ENCODE data around the gene SCAI.
"Not testable (repeated sequence)": the region's sequence is repeated elsewhere in the genome, so short reads cannot be mapped to it uniquely, and the experiment has no call there.

The SCAI gene

GRCh38 chr9:125137200-125137599, 6.1 kb downstream of the SCAI start:
- Mint-ChIP-seq H3K4me3 (no peak overlapping the region), H3K27me3 (ENCODE audit: low read depth) (no peaks in the 10 kb centered on the region), H3K36me3 (ENCODE audit: low read depth) (peaks cover 22% of the 10 kb centered on the region), H3K27ac (no peak overlapping the region), H3K4me1 (ENCODE audit: low read depth) (peaks cover 17% of the 10 kb centered on the region), H3K9me3 (peaks cover 13% of the 10 kb centered on the region)

- Mint-ChIP-seq H3K9me3 (peaks cover 13% of the 10 kb centered on the region), H3K36me3 (ENCODE audit: low read depth) (peaks cover 19% of the 10 kb centered on the region), H3K4me3 (no peak overlapping the region), H3K27me3 (ENCODE audit: low read depth) (no peaks in the 10 kb centered on the region), H3K4me1 (ENCODE audit: low read depth) (peaks cover 12% of the 10 kb centered on the region), H3K27ac (no peak overlapping the region)
Observed at GRCh38 chr9:125134976-125135375, 8.4 kb downstream of the SCAI start.

GRCh38 chr9:125133403-125134329, 9.7 kb downstream of the SCAI start:
- H3K4me1 Mint-ChIP-seq (ENCODE audit: low read depth), result peaks cover 10% of the 10 kb centered on the region
- no peak overlapping the region for H3K4me3 Mint-ChIP-seq
- H3K36me3 Mint-ChIP-seq (ENCODE audit: low read depth), result peaks cover 12% of the 10 kb centered on the region
- H3K27me3 Mint-ChIP-seq (ENCODE audit: low read depth), result no peaks in the 10 kb centered on the region
- no peak overlapping the region for H3K27ac Mint-ChIP-seq
- peaks cover 13% of the 10 kb centered on the region for H3K9me3 Mint-ChIP-seq

GRCh38 chr9:125131778-125132177, 11.6 kb downstream of the SCAI start:
- no peak overlapping the region for H3K27ac Mint-ChIP-seq
- H3K4me1 Mint-ChIP-seq (ENCODE audit: low read depth), result peaks cover 14% of the 10 kb centered on the region
- H3K36me3 Mint-ChIP-seq (ENCODE audit: low read depth), result peaks cover 10% of the 10 kb centered on the region
- H3K9me3 Mint-ChIP-seq, result peaks cover 13% of the 10 kb centered on the region
- no peak overlapping the region for H3K4me3 Mint-ChIP-seq
- no peaks in the 10 kb centered on the region for H3K27me3 Mint-ChIP-seq (ENCODE audit: low read depth)

- H3K36me3 Mint-ChIP-seq (ENCODE audit: low read depth), result peaks cover 10% of the 10 kb centered on the region
- no peaks in the 10 kb centered on the region for H3K9me3 Mint-ChIP-seq
- no peaks in the 10 kb centered on the region for H3K27me3 Mint-ChIP-seq (ENCODE audit: low read depth)
- H3K27ac Mint-ChIP-seq, result peak overlapping the region; percentile 88
- H3K4me1 Mint-ChIP-seq (ENCODE audit: low read depth), result peaks cover 26% of the 10 kb centered on the region
- H3K4me3 Mint-ChIP-seq, result peak overlapping the region; percentile 61
Observed at GRCh38 chr9:125126019-125126746, 17.1 kb downstream of the SCAI start.

DNA sequence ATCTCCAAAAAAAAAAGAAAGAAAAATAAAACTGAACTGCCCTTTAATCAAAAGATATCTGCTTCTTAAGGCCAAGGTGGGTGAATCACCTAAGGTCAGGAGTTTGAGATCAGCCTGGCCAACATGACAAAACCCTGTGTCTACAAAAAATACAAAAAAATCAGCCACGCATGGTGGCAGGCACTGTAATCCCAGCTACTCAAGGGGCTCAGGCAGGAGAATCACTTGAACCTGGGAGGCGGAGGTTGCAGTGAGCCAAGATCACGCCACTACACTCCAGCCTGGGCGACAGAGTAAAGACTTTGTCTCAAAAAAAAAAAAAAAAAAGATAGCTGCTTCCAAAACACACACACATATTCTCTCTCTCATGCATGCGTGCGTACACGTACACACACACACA, 17.8 kb downstream of the SCAI start:
- Mint-ChIP-seq H3K27ac (peak overlapping the region; percentile 88), H3K36me3 (ENCODE audit: low read depth) (peaks cover 10% of the 10 kb centered on the region), H3K4me1 (ENCODE audit: low read depth) (peaks cover 33% of the 10 kb centered on the region), H3K4me3 (peak overlapping the region; percentile 61), H3K9me3 (no peaks in the 10 kb centered on the region), H3K27me3 (ENCODE audit: low read depth) (no peaks in the 10 kb centered on the region)

GRCh38 chr9:125121146-125121545, 22.2 kb downstream of the SCAI start:
- H3K36me3 Mint-ChIP-seq (ENCODE audit: low read depth), result peaks cover 9% of the 10 kb centered on the region
- no peaks in the 10 kb centered on the region for H3K27me3 Mint-ChIP-seq (ENCODE audit: low read depth)
- H3K9me3 Mint-ChIP-seq, result no peaks in the 10 kb centered on the region
- peaks cover 35% of the 10 kb centered on the region for H3K4me1 Mint-ChIP-seq (ENCODE audit: low read depth)
- peak overlapping the region; percentile 29 for H3K4me3 Mint-ChIP-seq
- H3K27ac Mint-ChIP-seq, result peak overlapping the region; percentile 60

DNA sequence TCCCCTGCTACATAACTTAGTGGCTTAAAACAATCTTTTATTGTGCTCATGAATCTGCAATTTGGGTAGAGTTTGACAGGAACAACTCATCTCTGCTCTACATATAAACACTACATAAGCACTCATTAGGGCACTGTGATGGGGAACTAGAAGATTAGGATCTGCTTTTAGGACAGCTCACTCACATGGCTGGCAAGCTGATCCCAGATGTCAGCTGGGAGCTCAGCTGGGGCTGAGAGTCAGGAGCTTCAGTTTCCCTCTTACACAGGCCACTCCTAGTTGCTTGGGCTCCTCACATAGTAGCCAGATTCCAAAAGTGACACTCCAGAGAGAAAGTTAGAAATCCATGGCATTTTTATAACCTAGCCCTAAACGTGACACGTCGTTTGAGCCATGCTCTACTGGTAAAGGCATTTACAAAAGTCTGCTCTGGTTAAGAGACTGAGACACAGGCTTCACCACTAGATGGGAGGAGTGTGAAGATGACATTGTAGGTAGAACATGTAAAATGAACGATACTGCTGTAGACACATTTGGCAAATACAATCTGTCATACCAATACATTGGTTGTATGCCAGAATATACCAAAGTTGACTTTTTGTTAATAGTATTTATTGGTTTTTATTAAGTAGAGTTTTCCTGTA, 23.6 kb downstream of the SCAI start:
- Mint-ChIP-seq H3K27ac (no peak overlapping the region), H3K4me1 (ENCODE audit: low read depth) (peaks cover 25% of the 10 kb centered on the region), H3K4me3 (no peak overlapping the region), H3K9me3 (no peaks in the 10 kb centered on the region), H3K27me3 (ENCODE audit: low read depth) (no peaks in the 10 kb centered on the region), H3K36me3 (ENCODE audit: low read depth) (peaks cover 4% of the 10 kb centered on the region)

DNA sequence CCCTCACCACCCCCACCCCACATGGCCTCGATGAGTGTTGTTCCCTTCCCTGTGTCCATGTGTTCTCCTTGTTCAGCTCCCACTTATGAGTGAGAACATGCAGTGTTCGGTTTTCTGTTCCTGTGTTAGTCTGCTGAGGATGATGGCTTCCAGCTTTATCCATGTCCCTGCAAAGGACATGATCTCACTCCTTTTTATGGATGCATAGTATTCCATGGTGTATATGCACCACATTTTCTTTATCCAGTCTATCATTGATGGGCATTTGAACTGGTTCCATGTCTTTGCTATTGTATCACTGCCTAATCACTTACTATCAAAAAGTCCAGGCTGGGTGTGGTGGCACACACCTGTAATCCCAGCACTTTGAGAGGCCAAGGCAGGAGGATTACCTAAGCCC, 24.6 kb downstream of the SCAI start:
- not testable (repeated sequence) for H3K4me3 Mint-ChIP-seq; H3K9me3 Mint-ChIP-seq; H3K36me3 Mint-ChIP-seq (ENCODE audit: low read depth); H3K27ac Mint-ChIP-seq; H3K27me3 Mint-ChIP-seq (ENCODE audit: low read depth)
- peaks cover 21% of the 10 kb centered on the region for H3K4me1 Mint-ChIP-seq (ENCODE audit: low read depth)

DNA sequence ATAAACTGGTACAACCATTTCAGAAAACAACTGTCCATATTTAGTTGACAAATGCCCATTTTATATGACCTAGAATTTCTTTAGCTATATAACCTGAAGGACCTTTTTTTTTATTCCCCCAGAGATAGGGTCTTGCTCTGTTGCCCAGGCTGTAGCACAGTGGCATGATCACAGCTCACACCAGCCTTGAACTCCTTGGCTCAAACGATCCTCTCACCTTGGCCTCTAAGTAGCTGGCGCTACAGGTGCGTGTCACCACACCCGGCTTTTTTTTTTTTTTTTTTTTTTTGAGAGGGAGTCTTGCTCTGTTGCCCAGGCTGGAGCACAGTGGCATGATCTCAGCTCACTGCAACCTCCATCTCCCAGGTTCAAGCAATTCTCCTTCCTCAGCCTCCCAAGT, 28.8 kb downstream of the SCAI start:
- H3K9me3 Mint-ChIP-seq, result peaks cover 18% of the 10 kb centered on the region
- H3K4me3 Mint-ChIP-seq; H3K27ac Mint-ChIP-seq; H3K27me3 Mint-ChIP-seq (ENCODE audit: low read depth); H3K4me1 Mint-ChIP-seq (ENCODE audit: low read depth): not testable (repeated sequence)
- peaks cover 15% of the 10 kb centered on the region for H3K36me3 Mint-ChIP-seq (ENCODE audit: low read depth)

DNA sequence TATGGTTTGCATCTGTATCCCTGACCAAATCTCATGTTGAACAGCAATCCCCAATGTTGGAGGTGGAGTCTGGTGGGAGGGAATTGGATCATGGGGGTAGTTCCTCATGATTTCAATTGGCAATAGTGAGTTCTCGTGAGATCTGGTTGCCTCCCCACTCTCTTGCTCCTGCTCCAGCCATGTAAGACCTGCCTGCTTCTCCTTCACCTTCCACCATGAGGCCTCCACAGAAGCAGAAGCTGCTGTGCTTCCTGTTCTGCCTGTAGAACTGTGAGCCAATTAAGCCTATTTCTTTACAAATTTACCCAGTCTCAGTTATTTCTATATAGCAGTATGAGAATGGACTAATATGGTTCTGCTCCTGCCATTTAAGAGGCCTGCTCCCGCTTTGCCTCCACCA, 32.9 kb downstream of the SCAI start:
- H3K27me3 Mint-ChIP-seq (ENCODE audit: low read depth), result no peaks in the 10 kb centered on the region
- no peak overlapping the region for H3K27ac Mint-ChIP-seq
- H3K9me3 Mint-ChIP-seq, result peaks cover 18% of the 10 kb centered on the region
- H3K4me3 Mint-ChIP-seq, result no peak overlapping the region
- peaks cover 3% of the 10 kb centered on the region for H3K4me1 Mint-ChIP-seq (ENCODE audit: low read depth)
- peaks cover 15% of the 10 kb centered on the region for H3K36me3 Mint-ChIP-seq (ENCODE audit: low read depth)

- not testable (repeated sequence) for H3K27me3 Mint-ChIP-seq (ENCODE audit: low read depth); H3K4me1 Mint-ChIP-seq (ENCODE audit: low read depth); H3K4me3 Mint-ChIP-seq; H3K27ac Mint-ChIP-seq
- Mint-ChIP-seq H3K36me3 (ENCODE audit: low read depth) (peaks cover 15% of the 10 kb centered on the region), H3K9me3 (peaks cover 18% of the 10 kb centered on the region)
Observed at GRCh38 chr9:125108541-125108940, 34.8 kb downstream of the SCAI start.

- Mint-ChIP-seq H3K4me3 (no peak overlapping the region), H3K9me3 (peaks cover under 1% of the 10 kb centered on the region), H3K4me1 (ENCODE audit: low read depth) (peaks cover 2% of the 10 kb centered on the region), H3K27ac (no peak overlapping the region), H3K36me3 (ENCODE audit: low read depth) (no peaks in the 10 kb centered on the region), H3K27me3 (ENCODE audit: low read depth) (no peaks in the 10 kb centered on the region)
Observed at GRCh38 chr9:125106285-125106893, 36.9 kb downstream of the SCAI start.

DNA sequence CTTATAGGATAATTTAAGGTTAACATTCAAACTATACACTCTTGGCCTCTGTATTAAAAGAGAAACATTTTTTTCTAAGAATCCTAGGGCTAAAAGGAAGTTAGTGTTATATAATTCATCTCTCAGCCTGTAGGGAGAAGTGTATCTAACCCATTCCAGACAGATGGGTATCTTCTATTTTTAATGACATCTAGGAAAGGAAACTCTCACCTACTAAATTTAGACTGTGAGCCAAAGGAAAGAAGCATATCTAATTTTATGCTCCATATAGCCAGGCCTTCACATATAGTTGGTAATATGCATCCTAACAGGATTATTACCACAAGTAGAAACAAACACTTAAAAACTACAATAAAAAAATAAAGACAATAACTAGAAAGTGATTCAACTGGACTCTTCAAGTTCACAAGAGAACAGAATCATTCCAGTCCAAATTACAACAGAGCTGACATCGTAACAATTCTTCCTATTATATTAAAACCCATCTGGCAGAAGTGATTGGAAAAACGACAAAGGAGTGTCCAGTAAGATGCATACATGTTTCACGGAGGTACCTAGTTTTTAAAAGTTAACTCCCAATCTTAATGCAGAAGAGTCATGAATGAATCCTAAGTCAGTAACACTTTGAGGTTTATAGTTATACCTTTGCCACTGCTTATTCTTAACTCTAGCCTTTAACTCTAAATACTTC, 39.4 kb downstream of the SCAI start:
- Mint-ChIP-seq H3K4me1 (ENCODE audit: low read depth) (peaks cover 2% of the 10 kb centered on the region), H3K36me3 (ENCODE audit: low read depth) (no peaks in the 10 kb centered on the region), H3K9me3 (no peaks in the 10 kb centered on the region), H3K27me3 (ENCODE audit: low read depth) (no peaks in the 10 kb centered on the region), H3K27ac (no peak overlapping the region), H3K4me3 (no peak overlapping the region)

Data from T-helper 1 cell treated with Interleukin-12 subunit alpha and Interleukin-12 subunit beta and Interleukin-4 antibody, amounts not matched to agents 30 μg/mL and 1 μg/mL, for 36 hours (primary cell).